H9 (cell line): ENCODE data around the gene MYOCD. TPM values are rescaled to one million over a fixed set of nuclear protein-coding genes. Genes with fewer than 3 reads are reported as not detected.

ENCODE experiments used
- DNase-seq: peaks from one replicate; pipeline ENCODE4 v3.0.0-alpha.2; 2017
- H2AFZ ChIP-seq: one replicate; pipeline ENCODE4 v1.6.1; 2013; ENCODE audit warnings: mild to moderate bottlenecking, low read length, control low read depth, moderate library complexity
- H2AK5ac ChIP-seq: 2 replicates; pipeline ENCODE4 v1.6.1; 2013; ENCODE audit warnings: low read length, control low read depth, mixed read lengths; ENCODE audit not compliant: insufficient read length
- H2BK120ac ChIP-seq: one replicate; pipeline ENCODE4 v1.6.1; 2013; ENCODE audit warnings: low read depth, mild to moderate bottlenecking, low read length, control low read depth, inconsistent platforms; ENCODE audit not compliant: poor library complexity, severe bottlenecking
- H2BK12ac ChIP-seq: 2 replicates; pipeline ENCODE4 v1.6.1; 2013; ENCODE audit warnings: low read length, control low read depth, mixed read lengths, low read depth; ENCODE audit not compliant: insufficient read length
- H2BK15ac ChIP-seq: 2 replicates; pipeline ENCODE4 v1.6.1; 2013; ENCODE audit warnings: low read depth, low read length, control low read depth
- H2BK20ac ChIP-seq: one replicate; pipeline ENCODE4 v1.6.1; 2013; ENCODE audit warnings: low read depth, mild to moderate bottlenecking, low read length, control low read depth, inconsistent platforms; ENCODE audit not compliant: poor library complexity, severe bottlenecking
- H2BK5ac ChIP-seq: 2 replicates; pipeline ENCODE4 v1.6.1; 2013; ENCODE audit warnings: low read length, control low read depth, mixed read lengths; ENCODE audit not compliant: insufficient read length
- H3K14ac ChIP-seq: 2 replicates; pipeline ENCODE4 v1.6.1; 2013; ENCODE audit warnings: low read length, control low read depth; ENCODE audit not compliant: insufficient read depth
- H3K18ac ChIP-seq: 2 replicates; pipeline ENCODE4 v1.6.1; 2013; ENCODE audit warnings: low read depth, mild to moderate bottlenecking, mixed read lengths, low read length, control low read depth; ENCODE audit not compliant: insufficient read length
- H3K23ac ChIP-seq: 2 replicates; pipeline ENCODE4 v1.6.1; 2013; ENCODE audit warnings: low read length, control low read depth, mixed read lengths, low read depth; ENCODE audit not compliant: insufficient read length
- H3K23me2 ChIP-seq: 2 replicates; pipeline ENCODE4 v1.6.1; 2013; ENCODE audit warnings: low read depth, mild to moderate bottlenecking, mixed read lengths, low read length, control low read depth; ENCODE audit not compliant: insufficient read length, poor library complexity, severe bottlenecking
- H3K27ac ChIP-seq: 2 replicates; pipeline ENCODE4 v1.5.1; 2013; ENCODE audit warnings: low read length, control low read depth, mixed read lengths, low read depth; ENCODE audit not compliant: insufficient read length
- H3K27me3 ChIP-seq: 2 replicates; pipeline ENCODE4 v1.6.1; 2013; ENCODE audit warnings: low read length, control low read depth, inconsistent platforms; ENCODE audit not compliant: insufficient read depth
- H3K4ac ChIP-seq: 2 replicates; pipeline ENCODE4 v1.6.1; 2013; ENCODE audit warnings: low read depth, mild to moderate bottlenecking, control low read depth, inconsistent platforms, low read length, moderate library complexity
- H3K4me1 ChIP-seq: 2 replicates; pipeline ENCODE4 v1.6.1; 2013; ENCODE audit warnings: low read length, control low read depth, inconsistent platforms; ENCODE audit not compliant: insufficient read depth
- H3K4me2 ChIP-seq: 2 replicates; pipeline ENCODE4 v1.6.1; 2013; ENCODE audit warnings: low read length, control low read depth, mixed read lengths; ENCODE audit not compliant: insufficient read length, insufficient read depth
- H3K56ac ChIP-seq: 2 replicates; pipeline ENCODE4 v1.6.1; 2013; ENCODE audit warnings: low read depth, mild to moderate bottlenecking, mixed read lengths, low read length, control low read depth; ENCODE audit not compliant: insufficient read length
- H3K79me1 ChIP-seq: 2 replicates; pipeline ENCODE4 v1.6.1; 2013; ENCODE audit warnings: low read depth, mild to moderate bottlenecking, moderate library complexity, low read length, control low read depth, inconsistent platforms; ENCODE audit not compliant: insufficient read depth, poor library complexity, severe bottlenecking
- H3K79me2 ChIP-seq: 2 replicates; pipeline ENCODE4 v1.6.1; 2013; ENCODE audit warnings: low read length, control low read depth, inconsistent platforms; ENCODE audit not compliant: insufficient read depth
- H3K9ac ChIP-seq: 2 replicates; pipeline ENCODE4 v1.6.1; 2013; ENCODE audit warnings: low read length, control low read depth, mixed read lengths; ENCODE audit not compliant: insufficient read length; ENCODE audit errors: extremely low read depth
- H3K9me3 ChIP-seq: one replicate; pipeline ENCODE4 v1.6.1; 2013; ENCODE audit warnings: low read depth, low read length, inconsistent platforms; ENCODE audit not compliant: control insufficient read depth
- H3T11ph ChIP-seq: one replicate; pipeline ENCODE4 v1.6.1; 2013; ENCODE audit warnings: mild to moderate bottlenecking, low read length, control low read depth, inconsistent platforms
- H4K20me1 ChIP-seq: one replicate; pipeline ENCODE4 v1.6.1; 2013; ENCODE audit not compliant: control insufficient read depth, insufficient read length, insufficient read depth
- H4K5ac ChIP-seq: 2 replicates; pipeline ENCODE4 v1.6.1; 2013; ENCODE audit warnings: low read depth, mild to moderate bottlenecking, mixed read lengths, low read length, control low read depth; ENCODE audit not compliant: insufficient read length
- H4K8ac ChIP-seq: replicated peaks from 2 replicates; pipeline ENCODE4 v1.6.1; 2013; ENCODE audit warnings: low read length, control low read depth, mixed read lengths, low read depth; ENCODE audit not compliant: insufficient read length
- H4K91ac ChIP-seq: 2 replicates; pipeline ENCODE4 v1.6.1; 2013; ENCODE audit warnings: low read depth, mild to moderate bottlenecking, moderate library complexity, mixed read lengths, low read length, control low read depth; ENCODE audit not compliant: insufficient read length
- H3K27ac Mint-ChIP-seq, 3 experiments: 2 replicates in 2 of 3; 3 replicates in 1 of 3; pipeline ENCODE4 v1.8.0; 2020 to 2021; ENCODE audit warnings: mixed read lengths in 3 of 3, mild to moderate bottlenecking in 1 of 3, moderate library complexity in 1 of 3
- H3K27me3 Mint-ChIP-seq: 2 replicates; pipeline ENCODE4 v1.8.0; 2021; ENCODE audit warnings: low read depth, mild to moderate bottlenecking, moderate library complexity, mixed read lengths
- H3K36me3 Mint-ChIP-seq, 3 experiments: 2 replicates in 2 of 3; 3 replicates in 1 of 3; pipeline ENCODE4 v1.8.0; 2020 to 2021; ENCODE audit warnings: low read depth in 3 of 3, mixed read lengths in 3 of 3; ENCODE audit not compliant: insufficient read depth in 1 of 3
- H3K4me1 Mint-ChIP-seq, 2 experiments: 2 replicates each; pipeline ENCODE4 v1.8.0; 2020; ENCODE audit warnings: mixed read lengths in 2 of 2
- H3K4me3 Mint-ChIP-seq, 2 experiments: 2 replicates in 1 of 2; 3 replicates in 1 of 2; pipeline ENCODE4 v1.8.0; 2020 to 2021; ENCODE audit warnings: mild to moderate bottlenecking in 2 of 2, mixed read lengths in 2 of 2, moderate library complexity in 1 of 2
- H3K9me3 Mint-ChIP-seq, 2 experiments: 2 replicates in 1 of 2; 3 replicates in 1 of 2; pipeline ENCODE4 v1.8.0; 2020; ENCODE audit warnings: mild to moderate bottlenecking in 2 of 2, mixed read lengths in 2 of 2, moderate library complexity in 1 of 2
- CTCF ChIP-seq: fragments of 200-600 bp; sonication (generic); conservative IDR thresholded peaks from 3 replicates; pipeline ENCODE4 v1.8.0; 2021; ENCODE audit warnings: antibody characterized with exemption, mild to moderate bottlenecking
- WGBS: extraction: QIAGEN DNeasy Blood & Tissue Kit; methylation state at CpG from one replicate; pipeline ENCODE4 v1.1.7; 2013; ENCODE audit warnings: missing lambda C conversion rate, low lambda C conversion rate, mixed read lengths; ENCODE audit not compliant: insufficient read length; ENCODE audit errors: extremely low coverage; 5-methylcytosine and 5-hydroxymethylcytosine counted together
- total RNA-seq: library from RNA; stranded (reverse); gene quantifications from 2 replicates; pipeline ENCODE4 v1.2.1, GENCODE V29; 2021

The MYOCD gene
- total RNA-seq, 1 experiment from 2014 or later, result 0.17 TPM

- Mint-ChIP-seq H3K27ac (no peak overlapping the region), H3K27me3 (no peaks in the 10 kb centered on the region; the same call in 1 of the 2 replicates), H3K4me1 (peaks cover 10 to 11% of the 10 kb centered on the region in 2 experiments), H3K4me3 (no peak overlapping the region), H3K36me3 (peaks cover 0 to 5% (median 4%) of the 10 kb centered on the region in 3 experiments; a peak in 4 of 7 replicates), H3K9me3 (peaks cover 7 to 8% of the 10 kb centered on the region in 2 experiments; a peak in 4 of 5 replicates)
- no peak overlapping the region for H4K91ac ChIP-seq
- no peak overlapping the region for H2AFZ ChIP-seq
- H3K18ac ChIP-seq, result no peak overlapping the region
- no peak overlapping the region for H3K9ac ChIP-seq
- no peaks in the 10 kb centered on the region for H3K23me2 ChIP-seq
- no peak overlapping the region for H3K14ac ChIP-seq
- H3K23ac ChIP-seq, result no peak overlapping the region
- no peak for TF ChIP-seq CTCF
- H3K79me1 ChIP-seq, result no peaks in the 10 kb centered on the region
- H3K4me1 ChIP-seq, result peaks cover 3% of the 10 kb centered on the region; the same call in 1 of the 2 replicates
- H3T11ph ChIP-seq, result no peak overlapping the region
- H3K27ac ChIP-seq, result no peak overlapping the region
- no CpG with 5 or more reads among the region's 6 CpGs for WGBS
- H2BK12ac ChIP-seq, result no peak overlapping the region
- H3K79me2 ChIP-seq, result no peaks in the 10 kb centered on the region
- no peaks in the 10 kb centered on the region for H3K27me3 ChIP-seq
- H2BK5ac ChIP-seq, result no peak overlapping the region
- H2BK15ac ChIP-seq, result no peak overlapping the region
- H2BK20ac ChIP-seq, result no peak overlapping the region
- no peak overlapping the region for H3K56ac ChIP-seq
- no peak overlapping the region for H2AK5ac ChIP-seq
- no peak for DNase-seq
- no peak overlapping the region for H4K5ac ChIP-seq
- H3K9me3 ChIP-seq, result no peaks in the 10 kb centered on the region
- no peak overlapping the region for H2BK120ac ChIP-seq
- H3K4me2 ChIP-seq, result no peak overlapping the region
- no peak overlapping the region for H3K4ac ChIP-seq
- no peak overlapping the region for H4K8ac ChIP-seq
- no peaks in the 10 kb centered on the region for H4K20me1 ChIP-seq
These were observed 18.8 kb upstream of the MYOCD start for GRCh38 chr17:12646761-12647422.
